GM12873 (cell line): ENCODE results near the gene CPNE7.

ENCODE experiments used
- TF ChIP-seq, protein P1 (sequence below): IDR thresholded peaks from 2 replicates; pipeline ENCODE4 v1.5.1; 2012; ENCODE audit warnings: low read depth, mild to moderate bottlenecking, moderate library complexity, low read length, control low read depth; ENCODE audit not compliant: insufficient read depth; ENCODE audit errors: missing control alignments

Gene CPNE7

DNA sequence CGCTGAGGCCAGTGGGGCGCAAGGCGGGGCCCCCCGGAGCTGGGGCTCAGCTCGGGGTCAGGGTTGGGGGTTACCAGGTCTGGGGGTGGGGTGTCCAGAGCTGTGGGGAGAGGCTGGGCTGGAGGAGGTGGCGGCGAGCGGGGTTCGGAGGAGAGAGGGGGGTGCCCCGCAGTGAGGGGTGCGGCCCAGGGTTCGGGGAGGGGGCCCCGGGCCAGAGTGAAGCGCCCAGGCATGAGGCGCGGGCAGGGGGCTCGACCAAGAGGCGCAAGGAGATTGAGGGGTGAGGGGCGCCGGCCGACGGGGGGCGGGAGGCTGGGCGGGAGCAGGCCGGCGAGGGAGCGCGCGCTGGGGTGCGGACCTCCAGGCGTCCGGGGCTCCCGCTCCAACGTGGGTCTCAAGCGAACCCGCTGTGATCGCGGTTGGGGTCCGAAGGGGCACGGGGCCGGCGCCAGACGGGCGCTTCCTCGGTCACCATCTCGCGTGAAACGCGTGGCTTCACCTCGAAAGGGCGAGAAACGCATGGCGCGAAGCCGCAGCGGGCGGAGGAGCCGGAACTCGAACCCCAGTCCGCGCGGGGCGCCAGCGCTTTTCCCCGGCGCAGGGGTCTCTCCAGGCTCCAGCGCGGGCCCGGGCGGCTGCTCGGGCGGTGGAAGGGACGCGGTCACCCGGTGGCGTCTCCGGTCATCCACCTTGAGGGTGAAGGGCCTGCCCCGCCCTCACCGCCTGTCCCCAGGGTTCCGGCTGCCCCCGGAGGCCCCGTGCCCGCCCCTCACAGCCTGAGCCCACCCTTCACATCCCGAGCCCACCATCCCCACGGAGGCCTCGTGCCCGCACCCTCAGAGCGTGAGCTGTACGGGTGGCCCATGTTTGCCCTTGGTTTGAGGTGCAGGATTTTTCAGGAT lies 846 bp downstream of the CPNE7 start:
- TF ChIP-seq, protein P1, sequence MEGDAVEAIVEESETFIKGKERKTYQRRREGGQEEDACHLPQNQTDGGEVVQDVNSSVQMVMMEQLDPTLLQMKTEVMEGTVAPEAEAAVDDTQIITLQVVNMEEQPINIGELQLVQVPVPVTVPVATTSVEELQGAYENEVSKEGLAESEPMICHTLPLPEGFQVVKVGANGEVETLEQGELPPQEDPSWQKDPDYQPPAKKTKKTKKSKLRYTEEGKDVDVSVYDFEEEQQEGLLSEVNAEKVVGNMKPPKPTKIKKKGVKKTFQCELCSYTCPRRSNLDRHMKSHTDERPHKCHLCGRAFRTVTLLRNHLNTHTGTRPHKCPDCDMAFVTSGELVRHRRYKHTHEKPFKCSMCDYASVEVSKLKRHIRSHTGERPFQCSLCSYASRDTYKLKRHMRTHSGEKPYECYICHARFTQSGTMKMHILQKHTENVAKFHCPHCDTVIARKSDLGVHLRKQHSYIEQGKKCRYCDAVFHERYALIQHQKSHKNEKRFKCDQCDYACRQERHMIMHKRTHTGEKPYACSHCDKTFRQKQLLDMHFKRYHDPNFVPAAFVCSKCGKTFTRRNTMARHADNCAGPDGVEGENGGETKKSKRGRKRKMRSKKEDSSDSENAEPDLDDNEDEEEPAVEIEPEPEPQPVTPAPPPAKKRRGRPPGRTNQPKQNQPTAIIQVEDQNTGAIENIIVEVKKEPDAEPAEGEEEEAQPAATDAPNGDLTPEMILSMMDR = no peak

- TF ChIP-seq, protein P1 = no peak
Measured at GRCh38 chr16:89577055-89577759, 1.6 kb downstream of the CPNE7 start.

DNA sequence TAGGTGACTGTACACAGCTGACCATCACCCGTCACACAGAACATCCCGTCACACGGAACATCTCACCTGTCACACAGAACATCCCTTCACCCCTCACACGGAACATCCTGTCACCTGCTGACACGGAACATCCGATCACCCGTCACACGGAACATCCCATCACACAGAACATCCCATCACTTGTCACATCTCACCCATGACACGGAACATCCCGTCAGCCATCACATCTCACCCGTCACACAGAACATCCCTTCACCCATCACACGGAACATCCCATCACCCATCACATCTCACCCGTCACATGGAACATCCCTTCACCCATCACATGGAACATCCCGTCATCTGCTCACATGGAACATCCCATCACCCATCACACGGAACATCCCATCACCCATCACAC lies 3.8 kb downstream of the CPNE7 start:
- TF ChIP-seq, protein P1 = no peak

GRCh38 chr16:89581045-89581695 lies 5.6 kb downstream of the CPNE7 start:
- TF ChIP-seq, protein P1 = no peak

DNA sequence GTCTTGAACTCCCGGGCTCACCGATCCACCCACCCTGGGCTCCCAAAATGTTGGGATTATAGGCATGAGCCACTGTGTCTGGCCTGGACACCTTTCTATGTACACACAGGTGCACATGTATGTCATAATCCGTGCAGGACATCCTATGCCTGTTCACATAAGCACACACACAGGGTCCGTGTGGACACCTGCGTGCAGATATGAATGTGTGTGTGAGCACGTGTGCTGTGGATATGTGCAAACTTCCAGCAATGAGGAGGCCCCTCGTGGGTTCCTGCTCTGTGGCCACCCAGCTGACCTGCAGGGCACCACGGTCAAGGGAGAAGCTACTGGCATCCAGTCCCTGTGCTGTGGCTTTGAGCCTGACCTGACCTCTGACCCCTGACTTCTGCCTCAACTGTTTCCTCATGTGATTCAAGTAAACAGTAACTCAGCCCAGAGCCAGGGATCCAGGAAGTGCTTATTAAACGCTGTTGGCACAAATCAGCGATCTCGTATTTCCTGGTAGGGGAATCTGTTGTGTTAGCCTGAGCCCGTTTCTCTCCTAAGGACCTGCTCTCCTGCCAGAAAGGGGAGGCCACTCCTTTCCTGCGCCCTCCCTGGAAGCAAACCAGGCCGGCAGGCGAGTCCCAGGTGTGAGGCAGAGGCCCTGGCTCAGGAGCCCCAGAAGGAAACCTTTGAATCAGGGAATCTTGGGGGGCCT lies 6.5 kb downstream of the CPNE7 start:
- TF ChIP-seq, protein P1 = no peak

- TF ChIP-seq, protein P1 = no peak
Measured at GRCh38 chr16:89582614-89583196, 7.1 kb downstream of the CPNE7 start.
